Left lung (tissue), 10 donors: ENCODE data around the gene NFIX. TPM values are rescaled to one million over a fixed set of nuclear protein-coding genes. Genes with fewer than 3 reads are reported as not detected.
"Not testable (repeated sequence)": the region's sequence is repeated elsewhere in the genome, so short reads cannot be mapped to it uniquely, and the experiment has no call there.

Experiments
- ATAC-seq: fragments of 200-7000 bp; cut with Tn5 transposase; one replicate; pipeline ENCODE4 v1.9.1; 2020; ENCODE audit warnings: moderate library complexity
- DNase-seq, 4 donors: peaks; one replicate each; pipeline ENCODE4 v3.0.0-alpha.2; 2013 to 2020
- H3K27ac ChIP-seq, 2 donors: fragments of 200-600 bp; sonication (generic) in 1 of 2; one replicate each; pipeline versions ENCODE4 v1.5.0 to v1.8.0; 2020 to 2021
- H3K27me3 ChIP-seq, 2 donors: fragments of 200-600 bp; sonication (generic) in 1 of 2; one replicate each; pipeline versions ENCODE4 v1.5.0 to v1.8.0; 2020 to 2021
- H3K36me3 ChIP-seq, 2 donors: fragments of 200-600 bp; sonication (generic) in 1 of 2; one replicate each; pipeline versions ENCODE4 v1.5.0 to v1.8.0; 2020 to 2021
- H3K4me1 ChIP-seq, 2 donors: fragments of 200-600 bp; one replicate each; pipeline ENCODE4 v1.8.0; 2021
- H3K4me3 ChIP-seq, 2 donors: fragments of 200-600 bp; sonication (generic) in 1 of 2; one replicate each; pipeline versions ENCODE4 v1.5.0 to v1.8.0; 2020 to 2021; ENCODE audit warnings: mild to moderate bottlenecking in 1 of 2
- H3K9me3 ChIP-seq, 2 donors: fragments of 200-600 bp; sonication (generic) in 1 of 2; one replicate each; pipeline versions ENCODE4 v1.5.0 to v1.8.0; 2020 to 2021
- CTCF ChIP-seq, 2 donors: fragments of 200-600 bp; sonication (generic) in 1 of 2; IDR thresholded peaks; one replicate each; pipeline versions ENCODE4 v1.5.0 to v1.8.0; 2021; ENCODE audit warnings: antibody characterized with exemption in 2 of 2
- intact Hi-C, 2 donors: fragments of 100-400 bp; cut with DNase I; formaldehyde crosslinking; loops; one replicate each; pipeline versions ENCODE4 v1.11.2 to v1.14.2; 2022
- polyA plus RNA-seq, 6 donors: library from polyadenylated mRNA; unstranded; fragments of 120-200 nt; gene quantifications; one replicate each; pipeline ENCODE4 v1.2.1, GENCODE V29; 2013; ENCODE audit not compliant: insufficient read length in 6 of 6
- total RNA-seq, 2 donors: library from RNA; stranded (reverse); fragmentation: NEBNext Ultra II Directional; extraction: Animal tissue kit (Norgen Biotek cat#: 25700); gene quantifications; one replicate each; pipeline ENCODE4 v1.2.1, GENCODE V29; 2021
- donor health status: DM: no; HTN: yes; CAD: no.
- donor health status: DM: no; HTN: no; CAD: no.

Gene NFIX
- total and polyA plus RNA-seq, 8 donors = 92.6 to 237 (median 123) TPM

- ATAC-seq (no peak), DNase-seq (no peak)
- intact Hi-C loops = no loop called here
- TF ChIP-seq CTCF (IDR thresholded peaks at IDR 0.05) = no peak
- H3K9me3 ChIP-seq = no peaks in the 10 kb centered on the region
- peaks cover 0 to 71% of the 10 kb centered on the region in 2 donors for H3K36me3 ChIP-seq
- H3K27ac ChIP-seq = peak overlapping the region in 1 of 2 donors; percentile 75
- no peak overlapping the region for H3K4me3 ChIP-seq
- no peaks in the 10 kb centered on the region for H3K27me3 ChIP-seq
- peaks cover 11 to 93% of the 10 kb centered on the region in 2 donors for H3K4me1 ChIP-seq
These were observed 42.7 kb upstream of the NFIX start for GRCh38 chr19:12952488-12953137.

- no peaks in the 10 kb centered on the region for H3K9me3 ChIP-seq
- intact Hi-C loops = no loop called here
- H3K4me1 ChIP-seq = peaks cover 11 to 90% of the 10 kb centered on the region in 2 donors
- peak overlapping the region in 1 of 2 donors; percentile 75 for H3K27ac ChIP-seq
- ATAC-seq = no peak
- peak in 2 of 4 donors; percentile 57 to 78 for DNase-seq
- H3K27me3 ChIP-seq = no peaks in the 10 kb centered on the region
- H3K4me3 ChIP-seq = no peak overlapping the region
- peaks cover 0 to 64% of the 10 kb centered on the region in 2 donors for H3K36me3 ChIP-seq
- TF ChIP-seq CTCF (IDR thresholded peaks at IDR 0.05) = no peak
These were observed 42.0 kb upstream of the NFIX start for GRCh38 chr19:12953138-12953798.

- Histone ChIP-seq H3K27me3 (no peaks in the 10 kb centered on the region), H3K4me1 (peaks cover 11 to 83% of the 10 kb centered on the region in 2 donors), H3K36me3 (peaks cover 0 to 57% of the 10 kb centered on the region in 2 donors), H3K4me3 (no peak overlapping the region), H3K9me3 (no peaks in the 10 kb centered on the region), H3K27ac (peak overlapping the region in 1 of 2 donors; percentile 75)
- no peak for ATAC-seq
- intact Hi-C loops = no loop called here
- TF ChIP-seq CTCF (IDR thresholded peaks at IDR 0.05) = no peak
- no peak for DNase-seq
These were observed 41.3 kb upstream of the NFIX start for GRCh38 chr19:12953799-12954611.

- H3K4me3 ChIP-seq = no peak overlapping the region
- no peak overlapping the region for H3K27ac ChIP-seq
- no peak for TF ChIP-seq CTCF (IDR thresholded peaks at IDR 0.05)
- no peaks in the 10 kb centered on the region for H3K9me3 ChIP-seq
- ATAC-seq (no peak), DNase-seq (no peak)
- peaks cover 0 to 51% of the 10 kb centered on the region in 2 donors for H3K36me3 ChIP-seq
- H3K27me3 ChIP-seq = no peaks in the 10 kb centered on the region
- intact Hi-C loops = no loop called here
- H3K4me1 ChIP-seq = peaks cover 11 to 77% of the 10 kb centered on the region in 2 donors
These were observed 40.7 kb upstream of the NFIX start for GRCh38 chr19:12954612-12954962.

GRCh38 chr19:12955575-12955974 is 39.7 kb upstream of the NFIX start:
- peaks cover 0 to 41% of the 10 kb centered on the region in 2 donors for H3K36me3 ChIP-seq

More at GRCh38 chr19:12955575-12955974, 39.7 kb upstream of the NFIX start:
- H3K27me3 ChIP-seq, DNase-seq, intact Hi-C loops, ATAC-seq, H3K9me3 ChIP-seq: not testable (repeated sequence)
- peaks cover 11 to 67% of the 10 kb centered on the region in 2 donors for H3K4me1 ChIP-seq
- peak overlapping the region in 1 of 2 donors; percentile 91 for H3K27ac ChIP-seq
- peak overlapping the region in 1 of 2 donors; percentile 95 for H3K4me3 ChIP-seq
